Adrenal gland (tissue), 5 donors: ENCODE data around the gene SPNS1.

Source experiments
- CTCF ChIP-seq, 6 experiments: fragments of 450-650 bp in 4 of 6; fragments of 200-600 bp in 2 of 6; sonication (generic) in 1 of 6; IDR thresholded peaks; 1 replicate in 5 of 6; 2 replicates in 1 of 6; pipeline versions ENCODE4 v1.5.1 to v1.8.0; 2016 to 2021; ENCODE audit warnings: antibody characterized with exemption in 6 of 6, mild to moderate bottlenecking in 2 of 6, moderate library complexity in 1 of 6
- POLR2A ChIP-seq, 2 donors: fragments of 450-650 bp; IDR thresholded peaks; one replicate each; pipeline ENCODE4 v1.6.1; 2017; ENCODE audit warnings: antibody characterized with exemption in 2 of 2, mild to moderate bottlenecking in 2 of 2, moderate library complexity in 1 of 2
- donor health status: DM: no; HTN: no; CAD: no.

DNA sequence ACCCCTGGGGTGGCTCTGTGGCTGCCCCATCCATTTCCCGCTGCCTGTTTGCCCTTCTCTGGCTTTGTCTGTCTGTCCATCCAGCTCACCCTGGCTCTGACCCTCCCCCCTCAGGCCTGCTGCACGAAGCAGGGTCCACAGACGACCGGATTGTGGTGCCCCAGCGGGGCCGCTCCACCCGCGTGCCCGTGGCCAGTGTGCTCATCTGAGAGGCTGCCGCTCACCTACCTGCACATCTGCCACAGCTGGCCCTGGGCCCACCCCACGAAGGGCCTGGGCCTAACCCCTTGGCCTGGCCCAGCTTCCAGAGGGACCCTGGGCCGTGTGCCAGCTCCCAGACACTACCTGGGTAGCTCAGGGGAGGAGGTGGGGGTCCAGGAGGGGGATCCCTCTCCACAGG lies 9.5 kb downstream of the SPNS1 start:
- TF ChIP-seq CTCF (IDR thresholded peaks at IDR 0.05) (no peak), POLR2A (IDR thresholded peaks at IDR 0.05) (no peak)
